HG03354 (cell line): ENCODE data around the gene GSTM4.
"Not testable (repeated sequence)": the region's sequence is repeated elsewhere in the genome, so short reads cannot be mapped to it uniquely, and the experiment has no call there.

Experiments
- ATAC-seq: cut with Tn5 transposase; IDR thresholded peaks from one replicate; pipeline ENCODE4 v1.9.1; 2021; ENCODE audit warnings: mild to moderate bottlenecking; ENCODE audit not compliant: unreplicated experiment, poor library complexity, severe bottlenecking

The GSTM4 gene

GRCh38 chr1:109689844-109690405, 34.0 kb downstream of the GSTM4 start:
- ATAC-seq: no peak

GRCh38 chr1:109691759-109692158, 35.9 kb downstream of the GSTM4 start:
- ATAC-seq: no peak

GRCh38 chr1:109694400-109694799, 38.5 kb downstream of the GSTM4 start:
- ATAC-seq: not testable (repeated sequence)

GRCh38 chr1:109695138-109695537, 39.2 kb downstream of the GSTM4 start:
- not testable (repeated sequence) for ATAC-seq

- no peak for ATAC-seq
These were observed 41.2 kb downstream of the GSTM4 start for GRCh38 chr1:109697066-109697465.

GRCh38 chr1:109697861-109698260, 42.0 kb downstream of the GSTM4 start:
- not testable (repeated sequence) for ATAC-seq

DNA sequence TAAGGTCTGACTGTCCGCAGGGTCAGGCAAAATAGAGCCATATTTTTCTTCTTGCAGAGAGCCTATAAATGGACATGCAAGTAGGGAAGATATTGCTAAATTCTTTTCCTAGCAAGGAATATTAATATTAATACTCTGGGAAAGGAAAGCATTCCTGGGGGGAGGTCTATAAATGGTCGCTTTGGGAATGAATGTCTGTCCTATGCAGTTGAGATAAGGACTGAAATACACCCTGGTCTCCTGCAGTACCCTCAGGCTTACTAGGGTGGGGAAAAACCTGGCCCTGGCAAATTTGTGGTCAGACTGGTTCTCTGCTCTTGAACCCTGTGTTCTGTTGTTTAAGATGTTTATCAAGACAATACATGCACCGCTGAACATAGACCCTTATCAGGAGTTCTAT, 47.0 kb downstream of the GSTM4 start:
- not testable (repeated sequence) for ATAC-seq

DNA sequence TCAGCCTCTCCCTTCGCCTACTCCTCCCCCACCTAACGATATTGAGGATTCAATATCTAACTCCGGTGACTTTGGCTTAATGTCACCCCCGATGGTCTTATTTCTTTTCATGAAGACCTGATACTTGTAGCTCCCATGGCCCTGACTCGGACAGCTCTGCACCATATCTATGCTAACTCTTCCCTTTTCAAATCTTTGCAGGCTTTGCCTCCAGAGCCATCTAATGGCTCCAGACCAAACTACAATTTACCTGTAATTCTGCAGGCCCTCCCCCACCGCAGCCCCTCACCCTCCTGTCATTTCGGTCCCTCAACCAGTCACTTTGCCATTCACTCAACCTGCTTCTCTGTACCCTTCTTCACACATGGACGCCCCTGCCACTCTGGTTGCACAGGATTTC, 48.3 kb downstream of the GSTM4 start:
- ATAC-seq: no peak

DNA sequence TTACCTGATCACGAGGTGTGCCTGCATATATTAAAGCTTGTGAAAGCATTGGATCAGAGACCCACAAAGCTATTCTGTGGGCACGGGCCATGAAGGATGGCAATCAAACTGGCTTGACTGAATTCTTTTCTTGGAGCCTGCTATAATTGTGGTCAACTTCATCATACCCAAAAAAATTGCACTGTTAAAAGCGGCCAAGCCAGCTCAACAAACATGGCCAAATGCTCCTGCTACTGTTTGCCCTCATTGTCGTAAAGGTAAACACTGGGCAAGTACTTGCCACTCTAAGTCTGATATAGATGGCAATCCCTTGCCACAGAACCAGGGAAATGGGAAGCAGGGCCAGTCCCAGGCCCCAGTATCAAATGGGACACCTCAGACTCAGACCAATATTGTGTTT, 49.5 kb downstream of the GSTM4 start:
- no peak for ATAC-seq

GRCh38 chr1:109708949-109709348, 53.0 kb downstream of the GSTM4 start:
- ATAC-seq: not testable (repeated sequence)

DNA sequence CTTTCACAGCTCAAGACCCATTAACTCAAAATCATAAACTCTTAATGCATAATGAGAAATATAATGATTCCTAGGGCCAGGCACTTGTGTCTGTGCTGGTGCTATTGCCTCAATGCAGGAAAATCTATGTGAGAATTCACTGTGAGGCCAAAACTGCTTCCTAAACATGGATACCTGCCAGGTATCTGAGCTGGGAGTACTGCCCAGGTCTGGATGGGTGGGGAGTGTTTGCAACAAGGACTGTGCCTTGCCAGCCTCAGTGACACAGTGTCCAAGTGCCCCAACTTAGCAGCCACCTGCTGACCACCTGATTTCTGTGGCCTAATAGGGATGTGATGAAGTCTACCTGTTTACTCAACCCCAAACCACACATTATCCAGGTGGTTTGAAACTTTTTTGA, 53.9 kb downstream of the GSTM4 start:
- not testable (repeated sequence) for ATAC-seq
